Effector CD4-positive, alpha-beta T cell (primary cell): ENCODE results near the gene SHFL.
A peak's percentile ranks its signal among the peaks of the same experiment; 100 is the strongest.

Experiments used
- DNase-seq: peaks from one replicate; pipeline ENCODE4 v3.0.0-alpha.2; 2020

SHFL gene

DNA sequence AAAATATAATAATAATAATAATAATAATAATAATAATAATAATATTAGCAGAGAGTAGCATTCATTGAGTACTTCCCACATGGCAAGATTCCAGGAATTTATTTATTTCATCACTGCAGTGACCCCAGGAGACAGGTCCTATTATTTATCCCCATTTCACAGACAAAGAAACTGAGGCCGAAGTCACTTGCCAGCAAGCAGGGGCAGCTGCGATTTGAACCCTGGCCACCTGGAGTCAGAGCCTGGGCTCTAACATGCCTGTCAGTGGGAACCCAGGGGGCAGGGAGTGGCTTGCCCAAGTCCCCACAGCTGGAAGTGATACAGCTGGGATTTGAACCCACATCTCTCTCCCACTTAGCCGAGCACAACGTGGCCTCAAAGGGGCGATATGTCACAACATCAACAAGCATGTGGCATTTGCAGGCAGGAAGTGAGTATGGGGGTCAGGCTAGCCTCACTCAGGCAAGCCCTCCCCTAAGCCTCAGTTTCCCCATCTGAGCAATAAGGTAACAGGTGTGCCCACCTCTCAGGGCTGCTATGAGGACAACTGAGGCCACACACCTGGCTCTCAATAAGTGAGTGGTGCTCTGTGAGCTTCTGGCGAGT lies 2.9 kb downstream of the SHFL start:
- no peak for DNase-seq

- no peak for DNase-seq
These were observed 3.8 kb downstream of the SHFL start for GRCh38 chr19:10089801-10090375.

- DNase-seq = no peak
These were observed 5.2 kb downstream of the SHFL start for GRCh38 chr19:10091370-10091687.

DNA sequence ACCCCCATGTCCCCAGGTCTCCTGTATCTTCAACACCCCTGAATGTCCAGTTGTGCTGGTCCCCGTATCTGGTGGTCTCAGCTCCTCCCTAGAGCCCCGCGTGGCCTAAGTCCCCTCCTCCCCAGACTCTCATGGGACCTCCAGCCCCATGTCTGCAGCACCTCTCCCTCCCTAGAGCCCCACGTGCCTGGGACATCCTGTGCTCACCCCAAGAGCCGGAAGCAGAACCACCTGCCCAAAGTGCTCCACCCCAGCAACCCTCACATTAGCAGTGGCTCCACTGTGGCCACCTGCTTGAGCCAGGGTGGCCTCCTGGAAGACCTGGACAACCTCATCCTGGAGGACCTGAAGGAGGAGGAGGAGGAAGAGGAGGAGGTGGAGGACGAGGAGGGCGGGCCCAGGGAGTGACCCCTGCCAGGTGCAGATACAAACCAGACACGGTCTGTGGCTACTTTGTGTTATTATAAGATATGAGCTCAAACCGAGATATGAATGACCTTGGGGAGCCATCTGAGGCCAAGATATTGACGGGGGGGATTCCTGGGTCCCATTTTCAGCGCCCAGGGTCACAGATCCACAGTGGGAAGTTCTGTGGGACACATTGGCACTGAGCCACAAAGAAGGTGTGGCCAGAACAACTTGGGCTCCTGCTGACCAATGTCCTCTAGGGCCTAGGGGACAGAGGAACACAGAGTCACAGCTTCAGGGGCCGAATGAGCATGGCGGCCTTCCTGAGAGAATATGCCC lies 6.0 kb downstream of the SHFL start:
- no peak for DNase-seq

GRCh38 chr19:10092648-10093294 lies 6.7 kb downstream of the SHFL start:
- no peak for DNase-seq

- no peak for DNase-seq
These were observed 7.4 kb downstream of the SHFL start for GRCh38 chr19:10093295-10094186.

GRCh38 chr19:10095622-10095947 lies 9.5 kb downstream of the SHFL start:
- no peak for DNase-seq

- DNase-seq = peak; percentile 80
These were observed 10.0 kb downstream of the SHFL start for GRCh38 chr19:10095948-10096614.

GRCh38 chr19:10096615-10096963 lies 10.5 kb downstream of the SHFL start:
- DNase-seq = no peak

- no peak for DNase-seq
These were observed 14.2 kb downstream of the SHFL start for GRCh38 chr19:10100163-10100785.

GRCh38 chr19:10102787-10103236 lies 16.7 kb downstream of the SHFL start:
- DNase-seq = no peak

DNA sequence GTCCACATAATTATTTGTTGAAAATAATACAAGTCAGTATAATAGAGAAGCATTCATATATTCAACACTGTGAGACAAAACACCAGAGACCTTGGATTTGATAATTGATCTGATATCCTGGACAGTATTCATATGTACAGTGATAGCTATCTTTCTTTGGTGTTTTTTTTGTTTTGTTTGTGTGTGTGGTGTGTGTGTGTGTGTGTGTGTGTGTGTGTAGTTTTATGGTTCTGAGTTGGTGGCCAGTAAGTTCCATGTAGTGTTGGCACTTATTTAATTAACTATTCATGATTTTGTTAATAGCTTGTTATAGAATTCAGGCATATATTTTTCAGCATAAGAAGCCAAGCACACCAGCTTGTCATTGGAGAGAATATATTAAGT lies 18.0 kb downstream of the SHFL start:
- no peak for DNase-seq

DNA sequence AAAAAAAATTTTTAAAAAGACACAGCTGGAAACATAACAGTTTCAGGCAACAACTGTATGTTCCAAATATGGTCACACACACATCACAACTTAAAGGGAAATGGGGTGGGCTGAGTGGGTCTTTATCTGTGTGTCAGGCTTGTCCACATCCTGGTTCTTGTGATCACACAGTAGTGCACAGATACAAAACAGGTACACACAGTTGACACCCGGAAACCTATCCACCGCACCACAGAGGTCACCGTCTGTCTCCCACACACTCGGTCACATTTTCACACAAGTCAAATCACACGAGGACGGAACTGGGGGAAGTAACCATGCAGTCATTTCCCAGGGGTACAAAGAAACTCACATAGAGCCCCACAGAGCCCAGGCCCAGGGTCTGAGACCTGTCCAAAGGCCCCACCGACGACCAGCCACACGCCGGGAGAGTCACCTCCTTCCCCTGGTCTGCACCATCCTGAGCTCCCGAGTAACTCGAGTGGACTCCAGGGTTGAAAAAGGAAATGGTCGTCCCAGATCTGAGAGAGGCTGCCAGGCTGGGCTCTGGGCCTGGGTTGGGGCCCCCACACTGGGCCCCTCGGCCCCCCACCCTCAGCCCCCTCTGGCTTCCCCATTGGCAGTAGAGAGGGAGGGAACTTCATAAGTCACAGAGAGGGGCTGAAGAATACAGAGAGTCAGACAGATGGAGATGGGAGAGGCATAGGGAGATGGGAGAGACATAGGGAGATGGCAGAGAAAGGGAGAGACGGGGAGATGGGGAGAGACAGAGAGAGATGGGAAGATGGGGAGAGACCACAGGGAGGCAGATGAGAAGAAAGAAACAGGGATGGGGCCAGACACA lies 18.8 kb downstream of the SHFL start:
- DNase-seq = peak; percentile 78

- peak; percentile 53 for DNase-seq
These were observed 19.5 kb downstream of the SHFL start for GRCh38 chr19:10105509-10106099.

- DNase-seq = peak; percentile 97
These were observed 20.2 kb downstream of the SHFL start, which contains the start of gene PPAN for GRCh38 chr19:10106100-10106936. Gene PPAN (plus strand): TSS chr19:10106362. CDS start chr19:10106395, 33 bp downstream.

GRCh38 chr19:10107254-10107653 lies 21.1 kb downstream of the SHFL start:
- no peak for DNase-seq

GRCh38 chr19:10107817-10108367 lies 21.8 kb downstream of the SHFL start:
- no peak for DNase-seq

DNA sequence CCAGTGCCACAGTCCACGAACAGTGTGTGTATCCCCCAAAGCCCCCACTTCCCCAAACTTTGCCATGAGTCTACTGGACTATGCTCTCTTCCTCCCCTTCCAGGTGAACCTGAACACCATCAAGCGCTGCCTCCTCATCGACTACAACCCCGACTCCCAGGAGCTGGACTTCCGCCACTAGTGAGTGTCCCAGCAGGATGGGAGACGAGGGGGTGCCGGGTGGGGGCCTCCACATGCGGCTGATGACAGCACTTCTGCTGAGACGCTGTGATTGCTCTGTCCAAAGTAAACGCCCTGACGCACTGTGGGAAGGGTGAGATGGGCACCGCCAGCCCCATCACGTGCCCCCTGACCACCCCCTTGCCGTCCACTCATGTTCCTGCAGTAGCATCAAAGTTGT lies 23.4 kb downstream of the SHFL start:
- no peak for DNase-seq
